Fibroblast of lung (primary cell): ENCODE data around the gene COPB1.

Experiments used
- EZH2 ChIP-seq: IDR thresholded peaks from 2 replicates; pipeline ENCODE4 v1.5.1; 2012; ENCODE audit warnings: low read length, control low read depth, mild to moderate bottlenecking; ENCODE audit errors: missing control alignments
- TF ChIP-seq, protein P1 (sequence below), 2 donors: IDR thresholded peaks in 1 of 2; conservative IDR thresholded peaks in 1 of 2; 1 replicate in 1 of 2; 2 replicates in 1 of 2; pipeline ENCODE4 v1.5.1; 2011 to 2012; ENCODE audit warnings: low read length in 2 of 2, control low read depth in 1 of 2, inconsistent platforms in 1 of 2, low read depth in 1 of 2, mild to moderate bottlenecking in 1 of 2

DNA sequence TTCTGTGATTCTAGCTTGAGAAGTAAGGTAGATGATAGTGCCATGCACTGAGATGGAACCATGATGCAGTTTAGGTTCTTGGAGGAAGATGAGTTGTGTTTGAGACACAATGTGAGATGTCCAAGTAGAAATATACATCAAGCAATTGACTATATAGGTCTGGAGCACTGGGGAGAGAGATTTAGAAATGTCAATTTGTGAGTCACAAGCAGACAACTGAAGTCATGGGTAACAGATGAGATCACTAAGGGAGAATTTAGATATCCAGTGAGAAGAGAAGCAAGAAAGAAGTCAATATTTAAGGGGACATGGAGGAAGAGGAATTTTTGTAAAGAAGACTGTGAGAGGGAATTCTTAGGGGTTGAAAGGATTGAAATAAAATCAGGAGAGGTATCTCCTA, 75.5 kb downstream of the COPB1 start:
- TF ChIP-seq, protein P1, sequence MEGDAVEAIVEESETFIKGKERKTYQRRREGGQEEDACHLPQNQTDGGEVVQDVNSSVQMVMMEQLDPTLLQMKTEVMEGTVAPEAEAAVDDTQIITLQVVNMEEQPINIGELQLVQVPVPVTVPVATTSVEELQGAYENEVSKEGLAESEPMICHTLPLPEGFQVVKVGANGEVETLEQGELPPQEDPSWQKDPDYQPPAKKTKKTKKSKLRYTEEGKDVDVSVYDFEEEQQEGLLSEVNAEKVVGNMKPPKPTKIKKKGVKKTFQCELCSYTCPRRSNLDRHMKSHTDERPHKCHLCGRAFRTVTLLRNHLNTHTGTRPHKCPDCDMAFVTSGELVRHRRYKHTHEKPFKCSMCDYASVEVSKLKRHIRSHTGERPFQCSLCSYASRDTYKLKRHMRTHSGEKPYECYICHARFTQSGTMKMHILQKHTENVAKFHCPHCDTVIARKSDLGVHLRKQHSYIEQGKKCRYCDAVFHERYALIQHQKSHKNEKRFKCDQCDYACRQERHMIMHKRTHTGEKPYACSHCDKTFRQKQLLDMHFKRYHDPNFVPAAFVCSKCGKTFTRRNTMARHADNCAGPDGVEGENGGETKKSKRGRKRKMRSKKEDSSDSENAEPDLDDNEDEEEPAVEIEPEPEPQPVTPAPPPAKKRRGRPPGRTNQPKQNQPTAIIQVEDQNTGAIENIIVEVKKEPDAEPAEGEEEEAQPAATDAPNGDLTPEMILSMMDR (conservative IDR thresholded peaks at IDR 0.05 in 1 of 2, IDR thresholded peaks at IDR 0.05 in 1 of 2; ENCODE audit: low read depth in 1 of 2, low read length in 2 of 2): no peak
- TF ChIP-seq EZH2: no peak
